Cerebellar cortex (tissue), 1 donor: ENCODE measurements around the gene LDLRAD3.
"Not testable (repeated sequence)": the region's sequence is repeated elsewhere in the genome, so short reads cannot be mapped to it uniquely, and the experiment has no call there.

ENCODE experiments used
- DNase-seq: peaks from one replicate; pipeline ENCODE4 v3.0.0-alpha.2; 2015; ENCODE audit warnings: low spot score

Gene LDLRAD3

GRCh38 chr11:36019005-36019596, 75.2 kb downstream of the LDLRAD3 start:
- peak; percentile 79 for DNase-seq

- DNase-seq: no peak
Observed at GRCh38 chr11:36019722-36020121, 75.9 kb downstream of the LDLRAD3 start.

- no peak for DNase-seq
Observed at GRCh38 chr11:36022882-36023281, 79.0 kb downstream of the LDLRAD3 start.

GRCh38 chr11:36023922-36024321, 80.1 kb downstream of the LDLRAD3 start:
- no peak for DNase-seq

GRCh38 chr11:36024716-36025115, 80.9 kb downstream of the LDLRAD3 start:
- no peak for DNase-seq

GRCh38 chr11:36026315-36026968, 82.6 kb downstream of the LDLRAD3 start:
- DNase-seq: no peak

- peak; percentile 80 for DNase-seq
Observed at GRCh38 chr11:36027731-36028130, 83.9 kb downstream of the LDLRAD3 start.

GRCh38 chr11:36029616-36030015, 85.8 kb downstream of the LDLRAD3 start:
- DNase-seq: no peak

GRCh38 chr11:36030731-36031281, 86.9 kb downstream of the LDLRAD3 start:
- DNase-seq: peak; percentile 68

- no peak for DNase-seq
Observed at GRCh38 chr11:36033082-36033751, 89.4 kb downstream of the LDLRAD3 start.

GRCh38 chr11:36033936-36034335, 90.1 kb downstream of the LDLRAD3 start:
- no peak for DNase-seq

GRCh38 chr11:36034551-36035331, 90.9 kb downstream of the LDLRAD3 start:
- peak; percentile 84 for DNase-seq

GRCh38 chr11:36035454-36035853, 91.6 kb downstream of the LDLRAD3 start:
- DNase-seq: peak; percentile 70

- DNase-seq: no peak
Observed at GRCh38 chr11:36035999-36036398, 92.1 kb downstream of the LDLRAD3 start.

- DNase-seq: peak; percentile 79
Observed at GRCh38 chr11:36037031-36037430, 93.2 kb downstream of the LDLRAD3 start.

- DNase-seq: no peak
Observed at GRCh38 chr11:36038541-36038940, 94.7 kb downstream of the LDLRAD3 start.

- no peak for DNase-seq
Observed at GRCh38 chr11:36039471-36039870, 95.6 kb downstream of the LDLRAD3 start.

- no peak for DNase-seq
Observed at GRCh38 chr11:36041988-36042611, 98.2 kb downstream of the LDLRAD3 start.

GRCh38 chr11:36044636-36045035, 100.8 kb downstream of the LDLRAD3 start:
- DNase-seq: no peak

- DNase-seq: not testable (repeated sequence)
Observed at GRCh38 chr11:36045945-36046344, 102.1 kb downstream of the LDLRAD3 start.

GRCh38 chr11:36046932-36047331, 103.1 kb downstream of the LDLRAD3 start:
- DNase-seq: no peak

GRCh38 chr11:36047344-36047743, 103.5 kb downstream of the LDLRAD3 start:
- DNase-seq: no peak
